ENCODE data around the gene FETUB. TPM values are rescaled to one million over a fixed set of nuclear protein-coding genes. Genes with fewer than 3 reads are reported as not detected.

The FETUB gene
- polyA plus RNA-seq, 3 donors, result not detected

DNA sequence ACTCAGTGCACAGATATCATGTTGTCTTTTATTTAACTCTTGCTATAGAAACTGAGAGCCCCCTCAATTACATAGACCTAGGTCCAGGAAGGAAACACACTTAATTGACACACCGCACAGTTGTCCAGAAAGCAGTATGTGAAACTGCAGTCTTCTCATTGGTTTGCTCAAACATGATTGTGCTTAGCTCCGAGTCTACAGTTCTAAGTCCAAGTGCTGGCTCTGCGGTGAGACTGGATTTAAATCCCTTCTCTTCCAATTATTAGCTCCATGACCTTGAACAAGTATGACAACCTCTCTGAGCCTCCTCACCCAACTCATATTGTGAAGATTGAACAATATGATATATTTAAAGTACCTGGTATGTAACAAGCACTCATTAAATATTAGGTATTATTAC is 46.3 kb upstream of the FETUB start:
- Mint-ChIP-seq H3K27ac (no peak overlapping the region), H3K4me1 (peaks cover 3% of the 10 kb centered on the region), H3K27me3 (ENCODE audit: low read depth in 3 of 3) (peaks cover 3 to 5% (median 3%) of the 10 kb centered on the region in 3 donors), H3K4me3 (no peak overlapping the region), H3K36me3 (no peaks in the 10 kb centered on the region), H3K9me3 (peaks cover 0 to 2% (median 0%) of the 10 kb centered on the region in 7 donors)
- intact Hi-C loops (cut with micrococcal nuclease), result no loop called here
- Histone ChIP-seq H3K36me3 (replicated peaks in 1 of 2; ENCODE audit: control insufficient read depth in 1 of 2, insufficient read depth in 2 of 2, low read length in 2 of 2) (no peaks in the 10 kb centered on the region), H2AFZ (ENCODE audit: insufficient read depth, low read depth, low read length, poor library complexity, severe bottlenecking) (no peak overlapping the region), H3K4me2 (replicated peaks; ENCODE audit: extremely low read depth, low read length, poor library complexity, severe bottlenecking) (no peak overlapping the region), H3K4me1 (ENCODE audit: control insufficient read depth in 1 of 2, insufficient read depth in 2 of 2, low read length in 2 of 2) (no peaks in the 10 kb centered on the region), H3K27me3 (ENCODE audit: control insufficient read depth in 2 of 2, insufficient read depth in 2 of 2, low read length in 2 of 2) (no peaks in the 10 kb centered on the region), H3K79me2 (ENCODE audit: insufficient read depth, low read length) (no peaks in the 10 kb centered on the region), H3K9ac (ENCODE audit: insufficient read depth, low read length, poor library complexity, severe bottlenecking) (no peak overlapping the region), H3K4me3 (replicated peaks in 1 of 3; ENCODE audit: low read depth in 2 of 3, low read length in 3 of 3) (no peak overlapping the region), H4K20me1 (ENCODE audit: insufficient read depth, low read length) (no peaks in the 10 kb centered on the region), H3K9me3 (replicated peaks in 1 of 2; ENCODE audit: control insufficient read depth in 1 of 2, insufficient read depth in 1 of 2, low read length in 2 of 2) (no peaks in the 10 kb centered on the region), H3K27ac (ENCODE audit: low read depth in 1 of 2, low read length in 2 of 2) (no peak overlapping the region)
- DNase-seq, result no peak
- no peak for TF ChIP-seq CTCF (IDR thresholded peaks at IDR 0.05)
- 92% methylated on average over 2 of the region's 3 CpGs for WGBS (ENCODE audit: insufficient coverage)

DNA sequence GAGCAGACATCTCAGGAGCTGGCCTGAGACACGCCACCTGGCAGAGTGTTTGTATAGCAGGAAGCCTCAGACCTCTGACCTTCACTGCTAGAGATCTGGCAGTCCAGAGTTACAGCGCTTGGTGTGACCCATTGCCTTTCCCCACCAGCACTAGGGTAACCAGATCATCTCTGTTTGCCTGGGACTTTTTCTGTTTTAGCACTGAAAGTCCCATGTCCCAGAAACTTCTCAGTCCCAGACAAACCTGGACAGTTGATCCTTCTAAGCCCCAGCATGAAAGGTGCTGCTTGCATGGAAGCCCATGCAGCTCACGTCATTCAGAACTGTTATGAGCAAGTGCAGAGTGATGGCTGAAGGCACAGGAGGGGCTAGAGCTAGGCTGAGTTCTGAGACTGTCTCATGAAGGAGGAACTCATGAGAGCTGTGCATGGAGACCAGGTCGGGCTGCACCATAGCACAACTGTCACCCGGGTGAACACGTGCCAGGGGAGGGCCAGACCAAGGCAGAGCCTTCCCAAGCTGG is 45.5 kb upstream of the FETUB start:
- H2AFZ ChIP-seq (ENCODE audit: insufficient read depth, low read depth, low read length, poor library complexity, severe bottlenecking), result no peak overlapping the region
- H3K4me2 ChIP-seq (replicated peaks; ENCODE audit: extremely low read depth, low read length, poor library complexity, severe bottlenecking), result no peak overlapping the region
- no peak for TF ChIP-seq CTCF (IDR thresholded peaks at IDR 0.05)
- no peak overlapping the region for H3K4me3 ChIP-seq (replicated peaks in 1 of 3; ENCODE audit: low read depth in 2 of 3, low read length in 3 of 3)
- no peak overlapping the region for H3K27ac Mint-ChIP-seq
- no peak overlapping the region for H3K27ac ChIP-seq (ENCODE audit: low read depth in 1 of 2, low read length in 2 of 2)
- H3K36me3 Mint-ChIP-seq, result no peaks in the 10 kb centered on the region
- H3K79me2 ChIP-seq (ENCODE audit: insufficient read depth, low read length), result no peaks in the 10 kb centered on the region
- H3K9me3 Mint-ChIP-seq, result peaks cover 0 to 2% (median 0%) of the 10 kb centered on the region in 7 donors
- DNase-seq, result no peak
- peaks cover 3% of the 10 kb centered on the region for H3K4me1 Mint-ChIP-seq
- H3K9ac ChIP-seq (ENCODE audit: insufficient read depth, low read length, poor library complexity, severe bottlenecking), result no peak overlapping the region
- H4K20me1 ChIP-seq (ENCODE audit: insufficient read depth, low read length), result no peaks in the 10 kb centered on the region
- intact Hi-C loops (cut with micrococcal nuclease), result no loop called here
- WGBS (ENCODE audit: insufficient coverage), result 89% methylated on average over 5 of the region's 6 CpGs
- no peaks in the 10 kb centered on the region for H3K4me1 ChIP-seq (ENCODE audit: control insufficient read depth in 1 of 2, insufficient read depth in 2 of 2, low read length in 2 of 2)
- no peaks in the 10 kb centered on the region for H3K9me3 ChIP-seq (replicated peaks in 1 of 2; ENCODE audit: control insufficient read depth in 1 of 2, insufficient read depth in 1 of 2, low read length in 2 of 2)
- no peak overlapping the region for H3K4me3 Mint-ChIP-seq
- H3K27me3 Mint-ChIP-seq (ENCODE audit: low read depth in 3 of 3), result peaks cover 3 to 5% (median 3%) of the 10 kb centered on the region in 3 donors
- H3K36me3 ChIP-seq (replicated peaks in 1 of 2; ENCODE audit: control insufficient read depth in 1 of 2, insufficient read depth in 2 of 2, low read length in 2 of 2), result no peaks in the 10 kb centered on the region
- no peaks in the 10 kb centered on the region for H3K27me3 ChIP-seq (ENCODE audit: control insufficient read depth in 2 of 2, insufficient read depth in 2 of 2, low read length in 2 of 2)

Data from CD14-positive monocyte (primary cell).